GM10266 (cell line): ENCODE measurements around the gene GNLY.
"Not testable (repeated sequence)": the region's sequence is repeated elsewhere in the genome, so short reads cannot be mapped to it uniquely, and the experiment has no call there.

Experiments
- DNase-seq: peaks from one replicate; pipeline ENCODE4 v3.0.0; 2012; ENCODE audit errors: extremely low spot score
- CTCF ChIP-seq: IDR thresholded peaks from 2 replicates; pipeline ENCODE4 v1.5.1; 2012; ENCODE audit warnings: mild to moderate bottlenecking, low read depth; ENCODE audit not compliant: control insufficient read depth, insufficient read depth; ENCODE audit errors: missing control alignments

Gene GNLY

GRCh38 chr2:85711578-85712060, 17.5 kb downstream of the GNLY start:
- DNase-seq: no peak
- no peak for TF ChIP-seq CTCF

GRCh38 chr2:85712336-85712735, 18.2 kb downstream of the GNLY start:
- no peak for TF ChIP-seq CTCF
- DNase-seq: no peak

DNA sequence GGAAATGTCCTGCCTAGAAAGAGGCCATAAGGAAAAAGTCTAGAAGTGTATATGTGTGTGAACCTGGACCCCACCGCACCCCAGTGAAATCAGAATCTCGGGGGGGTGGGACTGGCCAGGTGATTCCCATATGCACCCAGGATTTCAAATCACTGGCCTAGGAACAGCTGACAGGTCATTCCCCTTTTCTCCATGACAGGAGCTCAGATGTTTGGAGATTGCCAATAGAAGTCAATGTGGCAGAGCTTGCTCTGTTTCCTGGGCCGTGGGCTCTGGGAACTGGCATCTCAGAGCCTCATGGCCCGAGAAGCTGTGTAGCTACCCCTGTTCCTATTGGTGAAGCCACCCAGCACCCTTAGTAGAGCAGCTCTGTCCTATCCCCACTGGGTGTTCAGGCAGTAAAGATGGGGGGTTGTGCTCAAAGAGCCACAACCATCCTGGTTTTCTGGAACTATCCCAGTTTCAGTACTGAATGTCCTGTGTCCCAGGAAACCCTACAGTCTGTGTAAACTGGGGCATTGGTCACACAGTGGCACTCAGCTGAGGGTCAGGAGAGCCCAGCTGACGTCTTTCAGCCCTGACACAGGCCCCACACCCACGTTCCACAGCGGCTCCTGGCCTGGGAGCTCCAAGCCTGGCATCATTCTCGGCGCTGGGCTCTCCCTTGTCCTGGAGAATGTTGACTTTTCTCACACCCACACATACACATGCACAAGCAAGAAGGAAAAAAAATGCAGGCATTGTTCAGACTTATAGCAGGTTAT, 18.9 kb downstream of the GNLY start:
- no peak for DNase-seq
- TF ChIP-seq CTCF: no peak

GRCh38 chr2:85713836-85714235, 19.7 kb downstream of the GNLY start:
- TF ChIP-seq CTCF: no peak
- no peak for DNase-seq

GRCh38 chr2:85714421-85714820, 20.3 kb downstream of the GNLY start:
- not testable (repeated sequence) for DNase-seq

DNA sequence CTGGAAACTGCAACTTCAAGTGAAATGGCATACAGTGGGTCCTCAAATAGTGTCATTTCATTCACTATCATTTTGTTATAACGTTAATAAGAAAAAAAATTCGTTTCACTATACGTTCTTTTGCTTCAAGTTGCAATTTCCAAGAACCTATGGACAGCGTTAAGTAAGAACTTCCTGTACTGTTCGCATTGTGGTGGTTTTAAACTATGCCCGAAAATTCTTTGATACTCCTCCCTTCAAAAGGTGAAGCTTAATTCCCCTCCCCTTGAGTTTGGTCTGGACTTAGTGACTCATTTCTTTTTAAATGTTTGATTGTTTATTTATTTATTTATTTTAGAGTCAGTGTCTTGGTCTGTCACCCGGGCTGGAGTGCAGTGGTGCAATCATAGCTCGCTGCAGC, 20.7 kb downstream of the GNLY start:
- TF ChIP-seq CTCF: no peak
- DNase-seq: no peak

- no peak for DNase-seq
- TF ChIP-seq CTCF: no peak
Measured at GRCh38 chr2:85716346-85716914, 22.3 kb downstream of the GNLY start.
